Measurements from ENCODE around the gene RCC2. TPM values are rescaled to one million over a fixed set of nuclear protein-coding genes. Genes with fewer than 3 reads are reported as not detected.

The RCC2 gene
- total RNA-seq, 5 donors from 2014 or later (not counting 1 experiment from before 2014, with no cell fraction given) = 35.9 to 53.5 (median 50.4) TPM

DNA sequence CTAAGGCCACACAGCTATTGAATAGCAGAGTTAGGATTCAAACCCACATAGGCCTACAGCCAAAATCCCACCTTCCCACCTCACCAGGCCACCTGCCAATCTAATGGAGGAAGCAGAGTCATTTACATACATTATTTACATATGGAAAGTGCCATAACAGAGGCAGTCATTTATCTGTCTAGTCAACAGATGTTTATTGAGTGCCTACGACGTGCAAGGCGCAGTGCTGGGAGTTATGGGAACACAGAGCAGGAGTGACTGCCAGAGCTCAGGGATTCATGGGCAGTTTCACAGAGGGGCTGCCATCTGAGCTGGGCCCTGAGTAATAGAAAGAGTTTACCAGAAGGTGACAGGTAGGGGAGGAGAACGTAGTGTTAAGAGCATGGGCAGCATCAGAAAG, 77.8 kb downstream of the RCC2 start:
- Mint-ChIP-seq H3K27ac (no peak overlapping the region), H3K4me3 (no peak overlapping the region)
- no peak for ATAC-seq (replicated peaks in 1 of 4)

DNA sequence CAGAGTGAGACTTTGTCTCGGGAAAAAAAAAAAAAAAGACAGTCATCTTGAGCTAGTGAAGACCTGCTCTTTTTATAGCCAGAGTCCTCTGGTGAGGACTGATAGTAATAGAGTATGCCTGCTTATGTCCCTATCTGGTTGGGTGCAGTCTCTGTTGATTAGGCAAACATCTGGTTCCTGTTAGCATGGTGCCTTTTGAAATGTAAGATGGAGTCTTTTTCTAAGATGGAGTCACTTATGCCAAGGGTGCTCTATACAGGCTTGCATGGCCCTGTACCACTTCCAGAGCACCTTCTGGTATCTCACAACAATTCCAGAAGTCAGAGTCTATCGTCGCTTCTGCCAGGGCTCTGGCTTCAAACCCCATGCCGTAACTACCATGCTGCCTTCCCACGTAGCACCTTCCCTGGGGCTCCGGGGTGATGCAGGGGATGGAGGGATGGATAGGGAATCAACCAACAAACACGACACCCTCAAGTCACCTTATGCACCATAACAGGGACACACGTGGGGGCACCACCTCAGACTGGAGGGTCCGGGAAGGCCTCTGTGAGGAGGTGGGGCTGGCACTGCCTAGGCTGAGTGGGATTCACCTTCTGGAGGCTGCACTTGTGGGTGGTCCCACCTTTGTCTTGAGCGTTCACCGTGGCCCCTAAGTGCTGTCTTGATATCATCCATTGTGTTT, 79.1 kb downstream of the RCC2 start:
- H3K4me1 Mint-ChIP-seq = peaks cover 7 to 13% (median 10%) of the 10 kb centered on the region in 3 donors
- no peaks in the 10 kb centered on the region for H3K9me3 Mint-ChIP-seq
- ChIA-PET CTCF (no interaction called here), POLR2A (no interaction called here)
- Histone ChIP-seq H3K27me3 (replicated peaks in 1 of 2; ENCODE audit: control insufficient read depth in 2 of 2, extremely low read depth in 1 of 2, insufficient read depth in 2 of 2, low read length in 1 of 2) (peaks cover 0 to 15% of the 10 kb centered on the region in 2 experiments), H3K36me3 (ENCODE audit: control insufficient read depth in 2 of 2, extremely low read depth in 1 of 2, insufficient read depth in 1 of 2, low read length in 1 of 2) (no peaks in the 10 kb centered on the region), H3K4me3 (ENCODE audit: control insufficient read depth in 1 of 2, extremely low read depth in 1 of 2, low read length in 1 of 2) (no peak overlapping the region), H3K27ac (ENCODE audit: low read length) (no peak overlapping the region), H3K9me3 (no peaks in the 10 kb centered on the region), H3K4me1 (ENCODE audit: control insufficient read depth in 1 of 2, extremely low read depth in 1 of 2, insufficient read depth in 2 of 2, low read length in 2 of 2) (peaks cover 0 to 14% of the 10 kb centered on the region in 2 experiments)
- no peak overlapping the region for H3K4me3 Mint-ChIP-seq
- H3K27ac Mint-ChIP-seq = no peak overlapping the region
- peaks cover 6 to 9% of the 10 kb centered on the region in 2 donors for H3K27me3 Mint-ChIP-seq
- 58% methylated on average over 2 of the region's 11 CpGs for WGBS (ENCODE audit: insufficient coverage)
- ATAC-seq (replicated peaks in 1 of 4) (no peak), DNase-seq (no peak)
- H3K36me3 Mint-ChIP-seq = no peaks in the 10 kb centered on the region

More for the DNA sequence above, 77.8 kb downstream of the RCC2 start:
- CTCF ChIA-PET = no interaction called here
- Mint-ChIP-seq H3K36me3 (no peaks in the 10 kb centered on the region), H3K4me1 (peaks cover 1 to 2% (median 1%) of the 10 kb centered on the region in 3 donors), H3K27me3 (peaks cover 9 to 13% of the 10 kb centered on the region in 2 donors), H3K9me3 (no peaks in the 10 kb centered on the region)
- no peak overlapping the region for H3K27ac ChIP-seq (ENCODE audit: low read length)
- peaks cover 0 to 1% of the 10 kb centered on the region in 2 experiments for H3K4me1 ChIP-seq (ENCODE audit: control insufficient read depth in 1 of 2, extremely low read depth in 1 of 2, insufficient read depth in 2 of 2, low read length in 2 of 2)
- H3K36me3 ChIP-seq (ENCODE audit: control insufficient read depth in 2 of 2, extremely low read depth in 1 of 2, insufficient read depth in 1 of 2, low read length in 1 of 2) = no peaks in the 10 kb centered on the region
- WGBS (ENCODE audit: insufficient coverage) = 90% methylated on average over 4 of the region's 4 CpGs
- H3K27me3 ChIP-seq (replicated peaks in 1 of 2; ENCODE audit: control insufficient read depth in 2 of 2, extremely low read depth in 1 of 2, insufficient read depth in 2 of 2, low read length in 1 of 2) = peaks cover 0 to 12% of the 10 kb centered on the region in 2 experiments
- POLR2A ChIA-PET = interaction anchor here in 1 of 2 donors (0.7 kb wide), 1 partner anchor 28 kb away, joined by 7 read pairs; no protein-coding TSS in a partner anchor
- no peak overlapping the region for H3K4me3 ChIP-seq (ENCODE audit: control insufficient read depth in 1 of 2, extremely low read depth in 1 of 2, low read length in 1 of 2)
- no peaks in the 10 kb centered on the region for H3K9me3 ChIP-seq
- DNase-seq = no peak

DNA sequence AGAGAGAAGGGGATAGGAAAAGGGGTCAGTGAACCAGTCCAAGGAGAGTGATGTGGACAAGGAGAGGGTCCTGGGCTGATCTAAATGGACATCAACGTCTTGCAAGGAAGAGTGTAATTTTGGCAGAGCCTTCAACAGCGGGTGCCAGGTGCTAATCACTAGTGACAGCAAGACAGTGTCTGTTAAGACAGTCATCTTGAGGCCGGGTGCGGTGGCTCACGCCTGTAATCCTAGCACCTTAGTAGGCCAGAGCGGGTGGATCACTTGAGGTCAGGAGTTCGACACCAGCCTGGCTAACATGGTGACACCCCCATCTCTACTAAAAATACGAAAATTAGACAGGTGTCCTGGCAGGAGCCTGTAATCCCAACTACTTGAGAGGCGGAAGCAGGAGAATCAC, 79.7 kb downstream of the RCC2 start:
- no peaks in the 10 kb centered on the region for H3K9me3 Mint-ChIP-seq
- peaks cover 0 to 15% of the 10 kb centered on the region in 2 experiments for H3K27me3 ChIP-seq (replicated peaks in 1 of 2; ENCODE audit: control insufficient read depth in 2 of 2, extremely low read depth in 1 of 2, insufficient read depth in 2 of 2, low read length in 1 of 2)
- 94% methylated on average over 8 of the region's 9 CpGs for WGBS (ENCODE audit: insufficient coverage)
- no peaks in the 10 kb centered on the region for H3K9me3 ChIP-seq
- no peaks in the 10 kb centered on the region for H3K36me3 Mint-ChIP-seq
- peaks cover 0 to 19% of the 10 kb centered on the region in 2 experiments for H3K4me1 ChIP-seq (ENCODE audit: control insufficient read depth in 1 of 2, extremely low read depth in 1 of 2, insufficient read depth in 2 of 2, low read length in 2 of 2)
- POLR2A ChIA-PET = no interaction called here
- CTCF ChIA-PET = no interaction called here
- peaks cover 5 to 9% of the 10 kb centered on the region in 2 donors for H3K27me3 Mint-ChIP-seq
- peaks cover 7 to 13% (median 10%) of the 10 kb centered on the region in 3 donors for H3K4me1 Mint-ChIP-seq
- ATAC-seq (replicated peaks in 1 of 4) = no peak
- DNase-seq = no peak
- no peak overlapping the region for H3K4me3 Mint-ChIP-seq
- no peak overlapping the region for H3K27ac Mint-ChIP-seq
- no peaks in the 10 kb centered on the region for H3K36me3 ChIP-seq (ENCODE audit: control insufficient read depth in 2 of 2, extremely low read depth in 1 of 2, insufficient read depth in 1 of 2, low read length in 1 of 2)
- no peak overlapping the region for H3K4me3 ChIP-seq (ENCODE audit: control insufficient read depth in 1 of 2, extremely low read depth in 1 of 2, low read length in 1 of 2)
- H3K27ac ChIP-seq (ENCODE audit: low read length) = no peak overlapping the region

DNA sequence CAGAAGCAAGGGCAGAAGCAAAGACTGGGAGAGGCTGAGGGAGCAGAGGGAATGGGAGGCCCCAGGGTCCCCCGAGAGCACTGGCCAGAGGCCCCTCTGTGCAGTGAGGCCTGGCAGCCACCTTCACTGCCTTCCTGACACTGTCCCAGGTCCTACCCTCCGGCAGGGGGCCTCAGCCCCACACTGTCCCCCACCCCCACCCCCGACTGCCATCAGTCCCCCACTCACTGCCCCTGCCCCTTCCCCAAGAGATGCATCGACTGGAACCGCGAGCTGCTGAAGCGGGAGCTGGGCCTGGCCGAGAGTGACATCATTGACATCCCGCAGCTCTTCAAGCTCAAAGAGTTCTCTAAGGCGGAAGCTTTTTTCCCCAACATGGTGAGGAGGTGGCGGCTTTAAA, 80.4 kb downstream of the RCC2 start:
- CTCF ChIA-PET = no interaction called here

DNA sequence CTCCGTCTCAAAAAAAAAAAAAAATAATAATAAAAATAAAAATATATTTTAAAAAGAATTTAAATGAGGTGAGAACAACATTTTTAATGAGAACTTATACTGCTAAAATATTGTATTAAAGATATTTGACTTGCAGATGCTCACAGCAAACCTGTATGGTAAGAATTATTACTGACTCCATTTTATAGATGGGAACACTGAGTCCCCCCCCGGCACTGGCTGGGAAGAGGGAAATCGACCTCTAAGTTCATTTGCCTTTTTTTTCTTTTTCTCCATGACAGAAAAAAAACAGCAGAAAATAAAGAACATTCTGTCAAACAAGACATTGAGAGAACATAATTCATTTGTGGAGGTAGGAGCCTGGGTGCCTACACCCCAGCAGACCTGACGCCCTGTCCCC, 80.9 kb downstream of the RCC2 start:
- DNase-seq = no peak
- peaks cover 7 to 13% (median 10%) of the 10 kb centered on the region in 3 donors for H3K4me1 Mint-ChIP-seq
- H3K36me3 ChIP-seq (ENCODE audit: control insufficient read depth in 2 of 2, extremely low read depth in 1 of 2, insufficient read depth in 1 of 2, low read length in 1 of 2) = no peaks in the 10 kb centered on the region
- no peak for ATAC-seq (replicated peaks in 1 of 4)
- H3K4me3 ChIP-seq (ENCODE audit: control insufficient read depth in 1 of 2, extremely low read depth in 1 of 2, low read length in 1 of 2) = no peak overlapping the region
- H3K27me3 ChIP-seq (replicated peaks in 1 of 2; ENCODE audit: control insufficient read depth in 2 of 2, extremely low read depth in 1 of 2, insufficient read depth in 2 of 2, low read length in 1 of 2) = peaks cover 0 to 13% of the 10 kb centered on the region in 2 experiments
- no peaks in the 10 kb centered on the region for H3K9me3 ChIP-seq
- no peaks in the 10 kb centered on the region for H3K36me3 Mint-ChIP-seq
- peaks cover under 1 to 2% of the 10 kb centered on the region in 2 donors for H3K27me3 Mint-ChIP-seq
- no peaks in the 10 kb centered on the region for H3K9me3 Mint-ChIP-seq
- ChIA-PET CTCF (no interaction called here), POLR2A (no interaction called here)
- no peak overlapping the region for H3K27ac ChIP-seq (ENCODE audit: low read length)
- H3K4me1 ChIP-seq (ENCODE audit: control insufficient read depth in 1 of 2, extremely low read depth in 1 of 2, insufficient read depth in 2 of 2, low read length in 2 of 2) = peaks cover 0 to 19% of the 10 kb centered on the region in 2 experiments
- H3K4me3 Mint-ChIP-seq = no peak overlapping the region
- WGBS (ENCODE audit: insufficient coverage) = 100% methylated on average over 1 of the region's 4 CpGs
- H3K27ac Mint-ChIP-seq = no peak overlapping the region

More for the DNA sequence above, 80.4 kb downstream of the RCC2 start:
- Histone ChIP-seq H3K27me3 (replicated peaks in 1 of 2; ENCODE audit: control insufficient read depth in 2 of 2, extremely low read depth in 1 of 2, insufficient read depth in 2 of 2, low read length in 1 of 2) (peaks cover 0 to 15% of the 10 kb centered on the region in 2 experiments), H3K36me3 (ENCODE audit: control insufficient read depth in 2 of 2, extremely low read depth in 1 of 2, insufficient read depth in 1 of 2, low read length in 1 of 2) (no peaks in the 10 kb centered on the region), H3K9me3 (no peaks in the 10 kb centered on the region), H3K4me1 (ENCODE audit: control insufficient read depth in 1 of 2, extremely low read depth in 1 of 2, insufficient read depth in 2 of 2, low read length in 2 of 2) (peaks cover 0 to 19% of the 10 kb centered on the region in 2 experiments), H3K27ac (ENCODE audit: low read length) (no peak overlapping the region), H3K4me3 (ENCODE audit: control insufficient read depth in 1 of 2, extremely low read depth in 1 of 2, low read length in 1 of 2) (no peak overlapping the region)
- DNase-seq = no peak
- Mint-ChIP-seq H3K4me1 (peaks cover 7 to 13% (median 10%) of the 10 kb centered on the region in 3 donors), H3K9me3 (no peaks in the 10 kb centered on the region), H3K36me3 (no peaks in the 10 kb centered on the region), H3K4me3 (no peak overlapping the region), H3K27ac (no peak overlapping the region), H3K27me3 (peaks cover 5% of the 10 kb centered on the region in 2 donors)
- POLR2A ChIA-PET = no interaction called here
- no peak for ATAC-seq (replicated peaks in 1 of 4)
- 93% methylated on average over 8 of the region's 11 CpGs for WGBS (ENCODE audit: insufficient coverage)

Other genes starting within 250 kb of the RCC2 start
- not detected for gene PADI1, start 234.5 kb downstream of the RCC2 start, total RNA-seq
- gene PADI3, start 190.6 kb downstream of the RCC2 start, total RNA-seq = not detected
- 1 to 10 TPM in 3 of 5 donors, under 1 TPM in 2; 0.33 to 1.2 (median 1.0) TPM for gene PADI4, start 131.5 kb downstream of the RCC2 start, total RNA-seq
- gene PADI6, start 67.5 kb downstream of the RCC2 start, total RNA-seq = not detected
- under 1 TPM in 3 of 5 donors, not detected in 2; 0.12 to 0.30 (median 0.22) TPM for gene ARHGEF10L, start 100.0 kb upstream of the RCC2 start, total RNA-seq

Data from T-cell (primary cell).